Activated naive CD8-positive, alpha-beta T cell treated with anti-CD3 and anti-CD28 coated beads, Interleukin-2, amount 50 U/mL, for 16 hours (primary cell): ENCODE data around the gene STN1.
"Not testable (repeated sequence)": the region's sequence is repeated elsewhere in the genome, so short reads cannot be mapped to it uniquely, and the experiment has no call there.

ENCODE experiments used
- DNase-seq: peaks from one replicate; pipeline ENCODE4 v3.0.0-alpha.2; 2020; ENCODE audit warnings: low read depth, low spot score

STN1 gene

DNA sequence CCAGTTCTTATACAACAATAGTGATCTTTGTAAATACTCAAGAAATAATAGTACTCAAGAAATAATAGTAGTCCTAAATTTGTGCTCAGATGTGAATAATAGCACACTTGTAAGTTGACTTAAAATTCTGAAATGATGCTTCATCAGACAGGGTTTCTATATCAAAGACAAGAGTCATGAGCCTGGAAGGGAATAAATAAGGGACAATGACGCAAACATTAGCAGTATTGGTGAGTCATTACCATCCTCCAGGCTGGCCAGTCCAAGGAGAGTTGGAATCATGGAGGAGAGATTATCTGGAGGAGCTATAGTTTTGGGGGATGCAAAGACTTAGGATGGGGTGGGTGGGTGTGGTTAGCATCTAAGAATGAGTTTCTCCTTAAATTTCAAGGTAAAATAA is 56.5 kb downstream of the STN1 start:
- no peak for DNase-seq

DNA sequence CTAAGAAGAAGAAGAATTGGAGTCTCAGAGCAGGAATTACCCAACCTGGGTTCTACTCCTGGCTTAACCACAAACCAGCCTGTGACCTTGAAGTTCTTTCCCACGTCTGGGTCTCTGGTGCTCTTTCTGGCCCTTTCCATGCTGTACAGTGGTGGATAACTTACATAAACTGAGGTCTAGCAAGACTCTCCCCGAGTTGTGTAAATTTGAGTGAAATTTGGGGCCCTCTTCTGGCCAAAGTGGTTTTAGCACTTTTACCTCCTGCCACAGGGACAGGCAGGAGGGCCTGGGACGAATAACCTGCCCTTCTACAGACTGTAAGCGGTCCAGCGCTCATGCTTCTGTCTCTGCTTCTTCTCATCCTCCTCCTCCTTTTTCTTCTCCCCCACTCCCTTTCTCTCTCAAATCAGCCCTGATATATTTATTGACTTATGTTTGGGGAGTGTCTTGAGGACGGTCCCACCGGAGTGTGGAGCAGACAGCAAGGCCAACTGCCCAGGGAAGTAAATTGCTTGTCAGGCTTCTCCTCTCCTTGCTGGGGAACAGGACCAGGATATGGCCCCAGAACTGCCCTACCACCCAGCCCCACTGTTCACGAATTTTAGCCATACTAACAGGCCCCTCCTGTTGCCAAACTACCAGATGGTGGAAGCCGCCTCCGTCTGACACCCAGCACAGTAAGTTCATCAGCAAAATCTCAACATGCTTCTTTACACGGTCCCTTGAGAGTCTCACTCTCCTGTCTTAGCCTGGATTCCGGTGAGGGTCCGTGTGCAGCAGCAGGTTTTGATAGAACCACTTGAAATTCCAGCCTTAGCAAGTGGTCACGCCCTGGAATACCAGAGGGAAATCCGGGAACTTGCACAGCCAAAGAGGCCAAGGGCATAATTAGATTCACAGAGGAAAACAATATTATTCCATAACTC is 58.6 kb downstream of the STN1 start:
- DNase-seq, result no peak

DNA sequence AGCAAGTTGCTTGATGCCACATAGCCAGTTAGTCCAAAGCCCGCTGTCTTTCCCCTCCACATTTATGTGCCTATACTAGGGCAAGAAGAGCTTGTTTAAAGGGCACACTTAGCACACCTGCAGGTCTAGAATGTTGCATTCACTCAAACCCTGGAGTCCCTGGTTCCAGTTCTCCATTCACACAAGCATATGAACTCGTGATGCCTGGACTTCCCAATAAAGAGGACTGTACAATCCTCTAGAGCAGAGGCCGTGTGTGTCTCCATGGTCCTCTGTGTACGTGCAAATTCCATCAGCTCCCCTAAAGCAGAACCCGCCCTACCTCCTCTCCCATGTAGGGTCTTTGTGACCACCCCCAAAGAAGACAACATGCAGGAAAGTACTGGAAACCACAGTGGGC is 59.6 kb downstream of the STN1 start:
- DNase-seq, result no peak

DNA sequence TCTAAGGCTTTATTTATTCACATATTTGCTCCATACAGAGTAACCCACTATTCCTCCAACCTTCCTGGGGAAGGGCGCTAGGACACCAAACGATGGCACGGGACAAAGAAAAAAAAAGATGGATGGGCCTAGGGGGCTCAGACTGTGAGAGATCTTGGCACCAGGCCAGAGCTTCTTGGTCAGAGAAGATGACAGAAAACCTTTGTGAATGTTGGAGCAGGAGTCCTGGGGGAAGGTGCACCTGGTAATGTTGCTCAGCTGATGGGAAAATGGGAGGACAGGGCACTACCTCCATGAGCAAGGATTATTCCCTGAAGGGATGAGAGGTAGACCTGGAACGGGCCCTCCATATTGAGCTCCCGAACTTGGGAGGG is 61.2 kb downstream of the STN1 start:
- DNase-seq, result no peak

DNA sequence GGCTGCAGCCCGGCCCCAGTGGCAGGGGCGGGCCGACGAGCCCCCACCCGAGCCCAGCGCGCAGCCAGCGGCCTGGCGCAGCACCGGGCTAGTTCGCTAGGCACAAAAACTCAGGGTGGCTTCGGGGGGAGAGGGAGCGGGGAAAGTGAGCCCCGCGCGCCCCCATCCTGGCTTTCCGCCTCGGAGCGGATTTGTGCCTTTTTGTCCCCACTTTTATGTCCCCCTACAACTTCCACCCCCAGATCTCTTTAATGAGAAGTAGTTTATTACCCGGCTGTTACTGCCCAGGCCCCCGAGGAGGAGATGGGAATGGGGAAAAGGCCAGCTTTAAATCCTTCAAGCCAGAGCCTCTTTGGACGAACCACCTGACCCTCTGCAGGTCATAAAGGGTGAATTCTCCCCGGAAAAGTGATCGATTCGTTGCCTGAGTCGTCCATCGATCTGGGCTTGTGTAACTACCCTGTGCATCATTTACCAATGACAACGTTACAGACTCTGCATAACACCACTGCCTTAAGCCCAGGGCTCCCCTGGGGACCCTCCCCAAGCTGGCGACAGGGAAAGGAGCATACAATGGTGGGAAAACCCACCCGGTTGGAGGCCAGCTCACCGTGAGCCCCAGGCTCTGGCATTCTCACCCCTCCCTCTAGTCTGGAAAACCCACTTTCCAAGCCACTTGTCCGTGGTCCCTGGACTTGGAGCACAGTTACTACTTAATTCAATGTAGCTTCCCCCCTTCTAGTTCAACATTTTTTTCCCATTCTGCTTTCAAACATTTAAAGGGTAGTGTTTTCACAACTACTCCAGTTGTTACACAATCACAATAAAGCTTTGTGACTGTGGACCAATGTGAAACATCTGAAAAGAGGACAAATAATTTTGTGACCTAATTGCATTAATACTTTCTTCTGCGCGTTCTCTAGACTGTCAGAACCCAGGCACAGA is 61.9 kb downstream of the STN1 start:
- DNase-seq, result no peak

DNA sequence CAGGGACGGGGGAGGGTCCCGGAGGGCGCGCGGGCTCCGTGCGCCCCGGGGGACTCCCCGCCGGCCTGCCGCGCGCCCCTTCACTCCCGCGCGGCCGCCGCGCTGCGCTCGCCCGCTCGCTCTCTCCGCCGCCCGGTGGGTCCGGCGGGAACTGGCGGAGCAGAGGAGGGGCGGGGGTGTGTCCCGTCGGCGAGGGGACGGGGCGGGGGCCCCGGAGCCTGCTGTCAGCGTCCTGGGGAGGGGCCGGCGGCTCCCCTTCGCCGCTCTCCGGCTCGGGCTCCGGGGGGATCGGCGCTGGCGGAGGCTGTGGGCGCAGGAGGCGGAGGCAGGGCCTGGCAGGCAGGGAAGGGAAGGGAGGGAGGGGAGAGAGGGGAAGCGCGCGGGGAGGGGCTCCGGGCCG is 62.6 kb downstream of the STN1 start, which contains the start of gene SH3PXD2A:
SH3PXD2A (minus strand) TSS at position 153 of the 400 bp plus-strand sequence. CDS start 310 bp downstream, outside the sequence.
- DNase-seq, result no peak

DNA sequence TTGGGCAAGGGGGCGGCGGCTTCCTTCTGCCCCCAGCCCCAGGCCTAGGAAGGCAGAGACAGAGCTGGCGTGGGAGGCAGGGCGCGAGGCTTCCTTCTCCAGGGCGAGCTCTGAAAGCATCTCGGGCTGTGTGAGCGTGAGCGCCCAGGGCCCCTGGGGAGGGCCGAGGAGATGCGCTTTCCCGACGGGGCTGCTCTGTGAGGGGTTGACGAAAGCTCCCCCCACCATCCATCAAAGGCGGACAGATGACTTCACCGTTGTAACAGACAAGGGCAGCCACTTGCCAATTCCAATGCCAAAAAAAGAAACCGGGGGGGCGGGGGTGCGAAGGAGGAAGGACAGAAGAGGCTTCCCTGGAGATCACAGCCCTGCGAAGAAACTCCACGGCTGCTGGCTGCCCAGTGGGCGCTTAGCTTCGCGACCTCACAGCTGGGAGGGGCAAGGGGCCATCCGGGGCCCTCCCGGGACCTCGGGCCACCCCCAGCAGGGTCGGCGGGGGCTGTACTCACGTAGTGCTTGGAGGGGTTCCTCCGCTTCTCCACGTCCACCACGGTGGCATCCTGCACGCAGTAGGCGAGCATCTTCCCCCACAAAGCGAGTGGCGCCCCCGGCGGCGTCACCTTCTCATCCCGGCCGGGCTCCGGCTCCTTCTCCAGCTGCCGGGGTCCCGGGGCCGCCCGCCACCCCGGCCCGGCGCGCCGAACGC is 63.1 kb downstream of the STN1 start:
- DNase-seq, result no peak

DNA sequence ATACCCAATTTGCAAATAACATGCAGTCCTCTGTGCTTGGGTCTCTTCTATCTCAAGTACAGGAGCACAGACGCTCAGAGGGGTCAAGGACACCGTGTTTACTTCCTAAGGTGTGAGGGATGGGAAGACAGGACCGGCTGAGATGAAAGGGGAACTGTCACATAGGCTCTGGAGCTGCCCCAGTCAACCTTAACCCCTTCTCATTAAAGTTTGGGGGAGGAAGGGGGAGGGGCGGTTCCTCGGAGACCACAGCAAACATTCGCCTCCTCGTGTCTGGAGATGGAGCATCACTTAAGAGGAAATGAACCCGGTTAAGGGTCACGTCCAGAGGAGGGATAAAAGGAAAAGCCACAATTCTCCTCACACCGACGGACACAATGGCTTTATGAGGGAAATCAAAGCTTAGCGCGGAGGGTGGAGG is 63.7 kb downstream of the STN1 start:
- no peak for DNase-seq

DNA sequence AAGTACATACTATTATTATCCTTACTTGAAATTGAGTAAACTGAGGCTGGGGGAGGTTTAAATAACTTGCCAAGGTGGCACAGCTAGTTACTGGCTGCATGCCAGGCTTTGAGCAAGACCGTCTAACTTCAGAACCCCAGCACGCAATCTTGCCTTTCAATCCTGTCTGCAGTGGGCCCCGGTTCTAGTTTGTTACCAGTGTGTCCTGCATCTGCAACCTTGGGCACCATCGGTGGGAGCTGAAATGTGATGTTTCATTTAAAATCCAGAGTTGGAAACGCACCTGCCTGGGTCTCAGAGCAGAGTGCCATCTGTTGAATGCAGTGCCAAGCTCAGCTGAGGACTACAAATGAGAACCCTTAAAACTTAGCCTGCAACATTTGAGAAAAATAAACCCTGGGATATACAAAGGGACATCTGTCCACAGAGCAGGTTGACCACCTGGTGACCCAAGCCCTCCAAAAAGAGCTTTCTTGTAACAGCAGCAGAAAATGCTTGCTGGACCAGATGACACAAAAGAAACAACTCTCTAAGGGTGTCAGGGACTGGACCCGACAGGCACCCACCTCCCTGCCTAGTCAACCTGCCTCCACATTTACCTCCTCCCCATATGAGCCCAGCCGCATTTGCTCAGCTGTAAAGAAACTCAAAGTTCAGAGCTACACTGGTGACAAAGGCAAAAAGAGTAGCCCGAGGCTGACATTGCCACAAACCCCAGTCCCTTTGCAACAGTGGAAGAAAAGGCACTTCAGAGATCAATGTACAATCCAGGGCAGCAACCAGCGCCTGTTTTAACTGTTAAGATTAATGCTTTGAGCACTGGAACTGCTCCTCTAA is 64.3 kb downstream of the STN1 start:
- DNase-seq, result no peak

DNA sequence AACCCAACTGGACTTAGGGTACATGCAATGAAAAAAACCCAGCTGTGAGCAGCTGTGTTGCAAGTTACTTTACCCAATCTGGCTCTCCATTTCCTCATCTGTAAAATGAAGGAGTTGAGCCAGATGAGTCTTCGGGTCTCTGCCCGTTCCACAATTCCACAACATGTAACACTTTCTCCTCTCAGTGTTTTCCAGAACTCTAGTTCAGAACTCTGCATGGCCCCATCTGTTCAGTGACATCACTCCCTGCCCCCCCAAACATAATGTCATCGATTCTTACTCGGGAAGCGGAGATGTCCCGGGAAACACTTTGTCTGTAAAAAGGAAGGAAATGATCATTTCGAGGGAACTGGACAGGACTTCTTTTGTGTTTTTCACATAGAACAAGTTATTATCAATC is 65.1 kb downstream of the STN1 start:
- no peak for DNase-seq

DNA sequence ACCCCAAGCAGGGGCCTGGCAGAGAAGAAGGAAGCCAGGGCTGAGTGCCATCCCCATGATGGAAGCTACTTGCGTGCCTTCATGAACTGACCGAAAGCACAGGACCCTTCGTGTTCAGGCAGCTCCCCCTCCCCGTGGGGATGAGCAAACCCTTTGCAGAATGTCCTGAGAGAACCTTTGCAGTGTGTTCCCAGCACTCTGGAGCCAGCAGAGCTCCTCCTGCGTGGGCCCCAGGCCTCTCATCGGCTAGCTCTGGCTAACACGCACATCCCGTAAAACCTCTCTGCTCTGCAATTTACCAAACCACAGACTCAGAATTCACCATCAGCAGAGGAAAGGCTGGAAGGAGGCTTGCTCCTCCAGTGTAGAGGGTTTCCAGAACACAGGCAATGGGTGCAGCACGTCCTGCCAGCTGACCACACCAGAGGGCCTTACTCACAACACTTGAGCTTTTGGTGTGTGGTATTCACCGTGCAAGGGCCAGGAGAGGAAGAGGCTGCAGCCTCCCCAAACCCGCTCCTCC is 65.7 kb downstream of the STN1 start:
- no peak for DNase-seq

DNA sequence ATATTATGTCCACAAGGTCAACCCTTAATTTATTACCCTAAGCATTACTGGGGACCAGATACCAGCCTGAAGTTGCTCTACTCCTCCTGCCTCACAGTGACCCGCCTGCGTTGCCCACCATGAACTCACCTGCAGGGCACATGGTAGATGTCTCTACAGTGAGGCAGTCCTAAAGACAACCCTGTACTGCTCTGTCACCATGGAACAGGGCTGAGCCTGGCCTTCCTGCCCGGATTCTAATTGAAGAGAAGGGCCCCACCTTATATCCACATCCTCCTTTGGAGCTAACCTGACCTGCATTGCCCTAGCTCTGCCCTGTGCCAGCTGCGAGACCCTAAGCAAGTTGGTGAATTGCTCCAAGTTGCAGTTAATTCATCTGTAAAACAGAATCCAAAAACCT is 66.7 kb downstream of the STN1 start:
- DNase-seq, result no peak

DNA sequence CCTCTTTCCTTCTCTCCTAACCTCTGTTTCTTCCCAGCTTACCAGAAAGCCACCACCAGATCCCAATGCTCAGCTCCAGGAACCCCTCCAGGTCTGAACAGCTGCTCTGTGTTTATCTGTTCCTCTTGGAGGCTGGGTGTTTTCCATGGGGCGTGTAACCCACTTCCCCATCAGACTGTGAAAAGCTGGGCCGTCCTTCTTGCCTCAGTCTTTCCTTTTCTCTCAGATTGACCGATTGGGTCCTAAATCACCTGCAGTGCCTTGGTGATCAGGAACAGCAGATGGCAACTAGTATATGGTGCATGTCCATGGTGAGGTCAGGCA is 67.5 kb downstream of the STN1 start:
- DNase-seq, result no peak

DNA sequence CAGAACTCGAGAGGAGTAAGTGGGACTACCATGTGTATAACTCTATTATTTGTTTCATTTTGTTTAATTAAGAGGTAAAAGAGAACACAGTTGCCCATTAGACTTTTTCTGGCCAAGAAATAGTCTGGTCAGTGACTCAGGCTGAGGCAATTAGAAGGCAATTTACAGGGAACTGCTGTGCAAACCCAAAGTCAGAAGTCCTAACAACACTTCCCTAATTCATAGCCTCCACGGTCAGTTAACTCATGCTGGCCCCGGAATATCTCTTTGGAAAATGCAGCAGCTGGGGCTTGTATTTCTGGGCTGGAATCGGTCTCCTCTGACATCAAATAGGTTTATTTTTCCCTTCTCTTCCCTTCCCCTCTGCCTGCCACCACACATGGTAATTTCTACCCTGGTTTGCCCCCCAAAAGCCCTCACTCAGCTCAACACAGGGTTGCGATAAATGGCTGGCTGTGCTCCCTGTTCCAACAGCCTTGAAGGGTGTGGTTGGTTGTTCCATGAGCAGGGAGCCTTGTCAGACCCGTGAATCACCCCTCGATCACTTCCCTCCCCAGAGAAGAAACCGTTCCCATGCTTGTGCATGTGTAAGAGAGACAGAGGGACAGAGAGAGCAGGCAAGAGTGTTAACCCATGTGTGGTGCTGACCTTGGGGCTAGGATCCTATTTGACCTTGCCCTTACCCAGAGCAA is 68.0 kb downstream of the STN1 start:
- no peak for DNase-seq

DNA sequence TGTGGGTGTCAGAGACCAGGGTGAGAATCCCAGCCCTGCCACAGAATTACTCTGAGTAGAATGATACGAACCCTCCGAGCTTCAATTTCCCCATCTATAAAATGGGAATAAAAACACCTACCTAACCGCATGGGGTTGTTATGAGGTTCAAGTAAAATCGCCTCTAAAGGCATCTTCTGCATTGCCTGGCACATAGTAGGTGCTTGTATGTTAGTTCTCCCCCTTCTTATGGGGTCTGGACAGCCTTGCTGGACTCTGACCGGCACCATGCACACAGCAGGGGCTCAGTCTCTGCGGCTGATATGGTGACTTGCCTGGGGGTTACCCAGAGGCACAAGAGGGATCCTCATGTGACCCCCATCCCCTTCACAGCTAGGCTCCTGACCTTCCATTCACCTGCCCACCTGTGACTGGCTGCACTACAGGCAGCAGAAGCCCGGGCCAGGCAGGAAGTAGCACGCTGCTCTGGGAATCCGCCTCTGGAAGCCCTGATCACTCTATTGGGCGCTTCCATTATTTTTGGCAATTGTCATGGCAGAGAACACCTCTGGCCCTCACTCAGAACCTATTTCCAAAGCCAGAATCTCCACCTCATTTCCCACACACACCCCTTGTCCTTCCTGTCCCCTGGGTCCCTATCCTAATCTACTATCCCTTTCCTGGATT is 68.6 kb downstream of the STN1 start:
- DNase-seq, result no peak

DNA sequence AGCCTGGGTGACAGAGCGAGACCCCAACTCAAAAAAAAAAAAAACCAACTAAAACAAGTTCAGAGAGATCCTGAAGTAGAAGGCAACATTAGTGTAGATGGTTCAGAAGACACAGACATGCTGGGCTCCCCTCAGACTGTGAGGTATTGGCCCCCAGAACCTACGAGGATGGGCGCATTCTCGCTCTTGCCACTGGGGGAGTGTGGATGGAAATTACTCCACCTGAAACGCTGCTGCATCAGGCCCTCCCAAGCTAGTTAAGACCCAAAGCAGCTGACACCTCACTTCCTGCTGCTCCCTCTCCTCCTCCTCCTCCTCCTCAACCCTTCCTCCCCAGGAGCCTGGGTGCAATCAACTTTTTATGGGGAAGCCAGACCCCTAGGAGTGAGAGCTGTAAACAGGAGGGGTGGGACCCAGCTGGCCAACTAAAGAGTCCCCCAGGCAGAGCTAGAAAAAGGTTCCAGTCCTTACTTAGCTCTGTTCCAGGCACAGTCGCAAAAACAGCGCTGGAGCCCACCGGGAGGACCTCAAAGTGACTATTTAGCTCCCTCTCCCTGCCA is 70.0 kb downstream of the STN1 start:
- no peak for DNase-seq

DNA sequence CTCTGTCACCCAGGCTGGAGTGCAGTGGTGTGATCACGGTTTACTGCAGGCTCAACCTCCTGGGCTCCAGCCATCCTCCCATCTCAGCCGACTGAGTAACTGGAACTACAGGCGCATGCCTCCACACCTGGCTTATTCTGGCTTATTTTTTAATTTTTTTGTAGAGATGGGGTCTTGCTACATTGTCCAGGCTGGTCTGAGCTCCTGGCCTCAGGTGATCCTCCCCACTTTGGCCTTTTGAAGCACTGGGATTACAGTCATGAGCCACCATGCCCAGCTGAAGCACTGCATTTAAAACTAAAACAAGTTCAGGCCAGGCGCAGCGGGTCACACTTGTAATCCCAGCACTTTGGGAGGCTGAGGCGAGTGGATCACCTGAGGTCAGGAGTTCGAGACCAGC is 70.6 kb downstream of the STN1 start:
- no peak for DNase-seq

DNA sequence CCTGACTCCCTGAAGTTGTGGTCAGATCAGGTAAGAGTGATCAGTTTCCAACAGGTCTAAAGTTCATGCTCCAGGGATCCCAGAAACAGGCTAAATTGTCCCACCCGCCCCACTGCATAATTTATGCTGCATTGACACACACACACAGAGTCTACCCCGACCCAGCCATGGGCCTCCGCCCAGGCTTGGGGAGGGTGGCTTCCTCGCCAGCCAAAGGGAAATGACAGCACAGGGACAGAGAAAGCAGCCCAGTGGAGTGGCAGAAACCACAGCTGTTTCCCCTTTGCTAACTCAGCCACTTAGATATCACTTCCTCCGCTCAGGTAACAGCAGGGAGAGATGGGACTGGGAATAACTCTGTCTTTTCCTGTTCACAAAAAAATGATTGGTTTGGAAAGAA is 72.0 kb downstream of the STN1 start:
- no peak for DNase-seq

DNA sequence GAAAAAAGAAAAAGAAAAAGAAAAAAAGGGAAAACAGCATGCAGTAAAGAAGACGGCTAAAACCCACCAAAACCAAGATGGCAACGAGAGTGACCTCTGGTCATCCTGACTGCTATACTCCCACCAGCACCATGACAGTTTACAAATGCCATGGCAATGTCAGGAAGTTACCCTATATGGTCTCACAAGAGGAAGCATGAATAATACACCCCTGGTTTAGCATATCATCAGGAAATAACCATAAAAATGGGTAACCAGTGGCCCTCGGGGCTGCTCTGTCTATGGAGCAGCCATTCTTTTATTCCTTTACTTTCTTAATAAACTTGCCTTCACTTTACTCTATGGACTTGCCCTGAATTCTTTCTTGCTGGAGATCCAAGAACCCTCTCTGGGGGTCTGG is 72.6 kb downstream of the STN1 start:
- not testable (repeated sequence) for DNase-seq
